Activated CD4-positive, alpha-beta T cell treated with anti-CD3 and anti-CD28 coated beads, Interleukin-2, amount 50 U/mL, for 24 hours (primary cell): ENCODE results near the gene TMOD1.
"Not testable (repeated sequence)": the region's sequence is repeated elsewhere in the genome, so short reads cannot be mapped to it uniquely, and the experiment has no call there.

Experiments
- DNase-seq, 2 donors: peaks; one replicate each; pipeline ENCODE4 v3.0.0-alpha.2; 2020; ENCODE audit warnings: low read depth in 1 of 2, low spot score in 1 of 2

Gene TMOD1

GRCh38 chr9:97564291-97565175 lies 63.1 kb downstream of the TMOD1 start:
- DNase-seq, result no peak

GRCh38 chr9:97565262-97565661 lies 63.8 kb downstream of the TMOD1 start:
- DNase-seq, result no peak

- DNase-seq, result no peak
These were observed 65.9 kb downstream of the TMOD1 start for GRCh38 chr9:97567182-97567893.

GRCh38 chr9:97567894-97568202 lies 66.4 kb downstream of the TMOD1 start:
- DNase-seq, result no peak

GRCh38 chr9:97568461-97569275 lies 67.2 kb downstream of the TMOD1 start:
- no peak for DNase-seq

- no peak for DNase-seq
These were observed 69.4 kb downstream of the TMOD1 start for GRCh38 chr9:97570899-97571298.

GRCh38 chr9:97571664-97572063 lies 70.2 kb downstream of the TMOD1 start:
- DNase-seq, result no peak

GRCh38 chr9:97572196-97572891 lies 70.9 kb downstream of the TMOD1 start:
- no peak for DNase-seq

- no peak for DNase-seq
These were observed 71.5 kb downstream of the TMOD1 start for GRCh38 chr9:97572892-97573365.

GRCh38 chr9:97573482-97574073 lies 72.1 kb downstream of the TMOD1 start:
- no peak for DNase-seq

GRCh38 chr9:97574101-97574571 lies 72.7 kb downstream of the TMOD1 start:
- not testable (repeated sequence) for DNase-seq

- DNase-seq, result peak in 1 of 2 donors; percentile 23
These were observed 73.6 kb downstream of the TMOD1 start for GRCh38 chr9:97574921-97575672.

- DNase-seq, result no peak
These were observed 74.3 kb downstream of the TMOD1 start for GRCh38 chr9:97575673-97576200.

- no peak for DNase-seq
These were observed 75.6 kb downstream of the TMOD1 start for GRCh38 chr9:97577051-97577450.

GRCh38 chr9:97578846-97579245 lies 77.4 kb downstream of the TMOD1 start:
- no peak for DNase-seq

GRCh38 chr9:97579914-97580313 lies 78.4 kb downstream of the TMOD1 start:
- DNase-seq, result no peak

- DNase-seq, result not testable (repeated sequence)
These were observed 80.1 kb downstream of the TMOD1 start for GRCh38 chr9:97581590-97581989.

GRCh38 chr9:97584778-97585177 lies 83.3 kb downstream of the TMOD1 start:
- not testable (repeated sequence) for DNase-seq

GRCh38 chr9:97586909-97587308 lies 85.4 kb downstream of the TMOD1 start:
- DNase-seq, result not testable (repeated sequence)
